ENCODE measurements around the gene UGT1A5. TPM values are rescaled to one million over a fixed set of nuclear protein-coding genes. Genes with fewer than 3 reads are reported as not detected.

Gene UGT1A5
- total and polyA plus RNA-seq, 12 donors: not detected

DNA sequence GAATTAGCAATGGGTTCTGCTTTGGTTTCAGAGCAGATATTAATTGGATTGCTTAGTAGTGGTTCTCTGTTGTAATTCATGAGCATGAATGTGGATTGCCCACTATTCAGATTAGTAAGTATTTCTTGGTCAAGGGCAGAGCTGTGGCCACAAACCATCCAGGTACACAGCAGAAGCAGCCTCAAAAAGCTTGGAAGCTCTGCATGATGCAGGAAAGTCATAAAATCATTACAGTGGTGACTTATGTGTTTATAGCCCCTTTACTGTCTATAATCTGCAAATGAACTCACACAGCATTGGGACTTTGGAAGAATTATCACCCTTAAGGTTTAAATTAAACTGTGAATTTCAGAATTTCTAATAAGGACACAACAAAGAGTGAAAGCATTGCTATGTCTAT, 45.4 kb downstream of the UGT1A5 start:
- Histone ChIP-seq H3K27me3 (peaks cover 0 to 10% (median 0%) of the 10 kb centered on the region in 7 donors), H3K9me3 (no peaks in the 10 kb centered on the region), H3K36me3 (no peaks in the 10 kb centered on the region), H3K27ac (no peak overlapping the region), H3K4me1 (no peaks in the 10 kb centered on the region), H3K4me3 (no peak overlapping the region)
- no peak for TF ChIP-seq CTCF (IDR thresholded peaks at IDR 0.05)
- intact Hi-C loops (cut with DNase I): no loop called here
- ATAC-seq (no peak), DNase-seq (no peak)

GRCh38 chr2:233758849-233759248, 46.1 kb downstream of the UGT1A5 start:
- intact Hi-C loops (cut with DNase I): no loop called here
- WGBS, 2 donors: 80 to 81% methylated on average over 2 of the region's 2 CpGs
- Histone ChIP-seq H3K9me3 (no peaks in the 10 kb centered on the region), H3K4me3 (no peak overlapping the region), H3K27ac (no peak overlapping the region), H3K27me3 (peaks cover 0 to 9% (median 0%) of the 10 kb centered on the region in 7 donors), H3K36me3 (no peaks in the 10 kb centered on the region), H3K4me1 (no peaks in the 10 kb centered on the region)
- no peak for TF ChIP-seq CTCF (IDR thresholded peaks at IDR 0.05)
- DNase-seq (no peak), ATAC-seq (no peak)

DNA sequence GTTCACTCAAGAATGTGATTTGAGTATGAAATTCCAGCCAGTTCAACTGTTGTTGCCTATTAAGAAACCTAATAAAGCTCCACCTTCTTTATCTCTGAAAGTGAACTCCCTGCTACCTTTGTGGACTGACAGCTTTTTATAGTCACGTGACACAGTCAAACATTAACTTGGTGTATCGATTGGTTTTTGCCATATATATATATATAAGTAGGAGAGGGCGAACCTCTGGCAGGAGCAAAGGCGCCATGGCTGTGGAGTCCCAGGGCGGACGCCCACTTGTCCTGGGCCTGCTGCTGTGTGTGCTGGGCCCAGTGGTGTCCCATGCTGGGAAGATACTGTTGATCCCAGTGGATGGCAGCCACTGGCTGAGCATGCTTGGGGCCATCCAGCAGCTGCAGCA, 47.3 kb downstream of the UGT1A5 start, which contains the start of gene UGT1A1:
Gene UGT1A1 (plus strand): TSS at position 228 of the 400 bp plus-strand sequence. CDS start 18 bp downstream, at position 246.
- no peak for TF ChIP-seq CTCF (IDR thresholded peaks at IDR 0.05)
- Histone ChIP-seq H3K36me3 (no peaks in the 10 kb centered on the region), H3K4me3 (no peak within 1 kb of the TSS), H3K4me1 (no peaks in the 10 kb centered on the region), H3K27ac (no peak within 1 kb of the TSS), H3K9me3 (no peaks in the 10 kb centered on the region), H3K27me3 (peaks cover 0 to 19% (median 3%) of the 10 kb centered on the region in 7 donors)
- whole genome bisulfite sequencing, 2 donors: 90 to 91% methylated on average over 6 of the region's 6 CpGs
- intact Hi-C loops (cut with DNase I): no loop called here
- DNase-seq (no peak), ATAC-seq (no peak)

DNA sequence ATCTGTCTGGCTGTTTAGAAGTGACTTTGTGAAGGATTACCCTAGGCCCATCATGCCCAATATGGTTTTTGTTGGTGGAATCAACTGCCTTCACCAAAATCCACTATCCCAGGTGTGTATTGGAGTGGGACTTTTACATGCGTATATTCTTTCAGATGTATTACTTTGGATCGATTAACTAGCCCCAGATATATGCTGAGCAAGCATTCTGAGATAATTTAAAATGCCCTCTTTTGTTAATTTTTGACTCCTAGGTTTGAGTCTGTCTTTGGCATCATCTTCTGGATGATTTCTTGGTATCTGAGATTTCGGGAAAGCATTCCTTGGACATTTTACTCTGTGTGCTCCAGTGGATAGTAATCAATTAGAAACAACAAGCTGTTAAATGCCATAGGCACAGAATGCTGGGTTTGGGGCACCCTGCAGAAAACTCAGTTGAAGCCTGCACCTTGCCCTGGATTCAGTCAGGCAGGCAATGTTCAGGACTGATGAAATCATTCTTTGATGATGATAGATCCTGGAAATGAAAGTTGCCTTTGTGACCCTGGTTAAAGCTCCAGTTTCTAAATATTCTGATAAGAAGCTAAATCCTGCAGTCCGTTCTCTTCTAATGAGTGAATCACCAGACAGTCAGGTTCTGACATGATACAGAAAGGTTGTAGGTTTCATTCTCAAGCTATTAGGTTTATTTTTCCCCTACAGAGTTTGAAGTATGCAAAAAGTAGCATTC, 48.5 kb downstream of the UGT1A5 start:
- no peaks in the 10 kb centered on the region for H3K36me3 ChIP-seq
- TF ChIP-seq CTCF (IDR thresholded peaks at IDR 0.05): no peak
- no peak overlapping the region for H3K27ac ChIP-seq
- ATAC-seq (no peak), DNase-seq (no peak)
- no peaks in the 10 kb centered on the region for H3K4me1 ChIP-seq
- intact Hi-C loops (cut with DNase I): no loop called here
- 73 to 75% methylated on average over 4 of the region's 4 CpGs for WGBS, 2 donors
- peaks cover 0 to 28% (median 3%) of the 10 kb centered on the region in 7 donors for H3K27me3 ChIP-seq
- no peak overlapping the region for H3K4me3 ChIP-seq
- H3K9me3 ChIP-seq: no peaks in the 10 kb centered on the region
